ENCODE results near the gene EIF4E2.

DNA sequence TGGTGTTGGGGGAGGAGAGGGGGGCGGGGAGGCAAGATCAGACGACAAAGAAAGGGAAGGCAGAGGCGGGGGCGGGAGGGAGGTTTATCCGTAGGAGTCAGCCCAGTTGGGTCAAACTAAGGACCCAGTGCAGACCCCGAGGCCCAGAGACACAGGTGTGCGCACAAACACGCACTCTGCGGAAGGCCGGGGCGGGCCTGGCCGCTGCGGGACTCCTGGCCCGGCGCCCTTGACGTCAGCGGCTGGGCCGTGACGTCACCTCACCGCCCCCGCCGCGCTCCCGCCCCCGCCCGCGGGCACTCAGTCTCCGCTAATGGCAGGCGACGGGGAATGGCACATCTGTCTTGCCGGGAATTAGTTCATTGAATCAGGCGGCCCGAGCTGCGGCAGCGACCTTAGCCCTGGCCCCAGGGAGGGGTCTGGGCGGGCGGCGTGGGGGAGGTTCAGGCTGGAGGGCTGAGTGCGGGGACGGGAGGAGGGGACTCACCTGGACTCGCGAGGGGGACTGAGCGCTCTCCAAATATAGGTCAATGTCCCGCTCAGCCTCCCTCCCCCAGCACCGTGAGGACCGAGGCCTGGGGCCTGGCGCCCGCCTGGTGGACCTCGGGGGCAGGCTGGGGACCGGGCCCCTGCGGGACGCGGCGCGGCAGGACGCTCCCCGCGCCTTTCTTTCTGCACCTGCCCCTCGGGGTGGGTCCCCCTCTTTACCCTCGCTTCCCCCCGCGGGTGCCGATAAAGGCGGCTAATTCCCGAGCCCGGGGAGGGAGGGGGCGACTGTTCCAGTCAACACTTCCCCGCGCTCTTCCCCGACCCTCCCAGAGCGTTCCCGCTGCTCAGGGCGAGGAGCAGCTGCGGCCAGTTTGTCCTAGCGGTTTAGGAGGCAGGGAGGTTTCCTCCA, 47.3 kb upstream of the EIF4E2 start:
- TF ChIP-seq, protein P1, sequence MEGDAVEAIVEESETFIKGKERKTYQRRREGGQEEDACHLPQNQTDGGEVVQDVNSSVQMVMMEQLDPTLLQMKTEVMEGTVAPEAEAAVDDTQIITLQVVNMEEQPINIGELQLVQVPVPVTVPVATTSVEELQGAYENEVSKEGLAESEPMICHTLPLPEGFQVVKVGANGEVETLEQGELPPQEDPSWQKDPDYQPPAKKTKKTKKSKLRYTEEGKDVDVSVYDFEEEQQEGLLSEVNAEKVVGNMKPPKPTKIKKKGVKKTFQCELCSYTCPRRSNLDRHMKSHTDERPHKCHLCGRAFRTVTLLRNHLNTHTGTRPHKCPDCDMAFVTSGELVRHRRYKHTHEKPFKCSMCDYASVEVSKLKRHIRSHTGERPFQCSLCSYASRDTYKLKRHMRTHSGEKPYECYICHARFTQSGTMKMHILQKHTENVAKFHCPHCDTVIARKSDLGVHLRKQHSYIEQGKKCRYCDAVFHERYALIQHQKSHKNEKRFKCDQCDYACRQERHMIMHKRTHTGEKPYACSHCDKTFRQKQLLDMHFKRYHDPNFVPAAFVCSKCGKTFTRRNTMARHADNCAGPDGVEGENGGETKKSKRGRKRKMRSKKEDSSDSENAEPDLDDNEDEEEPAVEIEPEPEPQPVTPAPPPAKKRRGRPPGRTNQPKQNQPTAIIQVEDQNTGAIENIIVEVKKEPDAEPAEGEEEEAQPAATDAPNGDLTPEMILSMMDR (IDR thresholded peaks at IDR 0.05): no peak
- TF ChIP-seq POLR2A (IDR thresholded peaks at IDR 0.05): no peak

Measured in esophagus squamous epithelium (tissue), 4 donors.